BJ (cell line): ENCODE data around the gene LEMD1. TPM values are rescaled to one million over a fixed set of nuclear protein-coding genes. Genes with fewer than 3 reads are reported as not detected.

Experiments used
- CTCF ChIA-PET: fragments of 350-600 bp; formaldehyde crosslinking; extraction: SDS; loops from one replicate; lab custom pipeline; 2021; ENCODE audit warnings: antibody characterized with exemption, inconsistent platforms; lab: Yijun Ruan, JAX
- POLR2A ChIA-PET: fragments of 300-600 bp; sonication (Branson Sonifier 250); formaldehyde crosslinking; extraction: SDS; loops from one replicate; lab custom pipeline; 2021; ENCODE audit warnings: antibody characterized with exemption; lab: Charles Lee
- DNase-seq: peaks from one replicate; pipeline ENCODE4 v3.0.0-alpha.2; 2011; ENCODE audit warnings: low read depth
- H3K27me3 ChIP-seq: 2 replicates; pipeline ENCODE4 v1.6.0; 2011; ENCODE audit warnings: low read length; ENCODE audit not compliant: control insufficient read depth, insufficient read depth
- H3K36me3 ChIP-seq: 2 replicates; pipeline ENCODE4 v1.5.1; 2011; ENCODE audit warnings: low read length; ENCODE audit not compliant: control insufficient read depth, insufficient read depth
- H3K4me3 ChIP-seq: 2 replicates; pipeline ENCODE4 v1.5.1; 2011; ENCODE audit warnings: low read depth, mild to moderate bottlenecking, control low read depth, low read length
- polyA plus RNA-seq: library from polyadenylated mRNA; depleted of rRNA; stranded (reverse); fragments of >200 nt; gene quantifications from 2 replicates; pipeline ENCODE4 v1.2.3, GENCODE V29; 2011
- TF ChIP-seq, protein P1 (sequence below): IDR thresholded peaks from 2 replicates; pipeline ENCODE4 v1.5.1; 2011; ENCODE audit warnings: low read depth, mild to moderate bottlenecking, control low read depth, inconsistent platforms, low read length, moderate library complexity; ENCODE audit not compliant: insufficient read depth

The LEMD1 gene
- polyA plus RNA-seq, 1 experiment: not detected

- ChIA-PET POLR2A (no interaction called here), CTCF (interaction anchor here (0.6 to 4.4 kb wide), 6 partner anchors 16 to 155 kb away, joined by 3 to 19 read pairs (median 4); no protein-coding TSS in a partner anchor)
- Histone ChIP-seq H3K4me3 (no peak overlapping the region), H3K27me3 (peaks cover 3% of the 10 kb centered on the region; the same call in 1 of the 2 replicates), H3K36me3 (no peaks in the 10 kb centered on the region)
- peak; percentile 7 for DNase-seq
- TF ChIP-seq, protein P1, sequence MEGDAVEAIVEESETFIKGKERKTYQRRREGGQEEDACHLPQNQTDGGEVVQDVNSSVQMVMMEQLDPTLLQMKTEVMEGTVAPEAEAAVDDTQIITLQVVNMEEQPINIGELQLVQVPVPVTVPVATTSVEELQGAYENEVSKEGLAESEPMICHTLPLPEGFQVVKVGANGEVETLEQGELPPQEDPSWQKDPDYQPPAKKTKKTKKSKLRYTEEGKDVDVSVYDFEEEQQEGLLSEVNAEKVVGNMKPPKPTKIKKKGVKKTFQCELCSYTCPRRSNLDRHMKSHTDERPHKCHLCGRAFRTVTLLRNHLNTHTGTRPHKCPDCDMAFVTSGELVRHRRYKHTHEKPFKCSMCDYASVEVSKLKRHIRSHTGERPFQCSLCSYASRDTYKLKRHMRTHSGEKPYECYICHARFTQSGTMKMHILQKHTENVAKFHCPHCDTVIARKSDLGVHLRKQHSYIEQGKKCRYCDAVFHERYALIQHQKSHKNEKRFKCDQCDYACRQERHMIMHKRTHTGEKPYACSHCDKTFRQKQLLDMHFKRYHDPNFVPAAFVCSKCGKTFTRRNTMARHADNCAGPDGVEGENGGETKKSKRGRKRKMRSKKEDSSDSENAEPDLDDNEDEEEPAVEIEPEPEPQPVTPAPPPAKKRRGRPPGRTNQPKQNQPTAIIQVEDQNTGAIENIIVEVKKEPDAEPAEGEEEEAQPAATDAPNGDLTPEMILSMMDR: no peak
These were observed 47.4 kb downstream of the LEMD1 start for GRCh38 chr1:205374210-205375078.

DNA sequence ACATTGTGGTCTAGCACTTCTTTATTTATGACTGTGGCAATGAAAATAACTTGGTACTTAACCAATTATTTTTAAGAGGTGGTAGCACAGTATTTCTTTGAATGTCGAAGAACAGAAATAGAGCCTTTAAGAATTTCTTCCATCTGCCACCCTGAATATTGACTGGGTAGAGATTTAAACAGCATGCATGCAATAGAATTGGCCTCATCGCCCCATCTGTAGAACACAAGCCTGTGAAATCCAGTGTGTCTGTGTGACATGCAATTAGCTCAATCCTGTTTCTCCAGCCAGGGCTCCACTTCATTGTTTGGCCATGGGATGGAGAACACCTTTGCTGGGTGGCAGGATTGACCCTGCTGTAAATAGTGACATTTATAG is 48.1 kb downstream of the LEMD1 start:
- ChIA-PET CTCF (interaction anchor here (0.6 to 4.4 kb wide), 4 partner anchors 20 to 114 kb away, joined by 3 to 19 read pairs (median 6); no protein-coding TSS in a partner anchor), POLR2A (no interaction called here)
- Histone ChIP-seq H3K27me3 (0 out of 2 replicates have a peak, but pooled peaks cover 1% of the 10 kb centered on the region), H3K36me3 (no peaks in the 10 kb centered on the region), H3K4me3 (no peak overlapping the region)
- DNase-seq: no peak
- TF ChIP-seq, protein P1: no peak

DNA sequence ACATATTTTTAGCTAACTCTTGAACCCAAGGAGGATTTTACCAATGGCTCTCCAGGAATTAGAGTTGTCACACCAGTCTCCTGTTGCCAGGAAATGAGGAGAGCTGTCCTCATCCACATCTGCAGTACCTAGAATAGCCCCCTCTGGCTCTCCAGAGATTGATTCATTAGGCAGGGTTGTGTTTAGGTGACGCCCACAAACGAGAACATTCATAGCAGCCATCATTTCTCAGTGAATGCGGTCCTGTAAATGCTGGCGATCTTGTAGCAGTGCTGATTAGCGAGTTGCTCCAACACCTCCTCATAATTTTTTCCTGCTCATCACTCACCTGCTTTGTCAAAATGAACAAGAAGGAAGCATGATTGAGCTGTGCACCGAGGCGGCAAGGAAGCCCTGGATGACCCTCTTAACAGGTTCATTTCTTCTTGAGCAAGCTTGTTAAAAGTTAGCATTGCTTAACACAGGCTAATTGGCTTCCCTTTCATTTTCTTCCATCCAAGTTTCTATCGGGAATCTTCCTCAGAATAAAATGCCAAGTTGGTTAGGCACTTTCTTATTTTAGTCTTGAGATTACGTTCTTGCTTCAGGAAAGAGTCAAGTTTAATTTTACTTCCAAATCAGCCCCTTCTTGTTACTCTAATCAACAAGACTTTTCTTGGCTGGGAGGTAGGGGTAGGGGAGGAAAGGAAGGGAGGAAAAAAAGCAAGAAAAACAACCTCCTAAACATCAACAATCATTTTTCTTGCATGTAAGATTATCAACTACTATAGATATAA is 48.6 kb downstream of the LEMD1 start:
- 0 out of 2 replicates have a peak, but pooled peaks cover 1% of the 10 kb centered on the region for H3K27me3 ChIP-seq
- ChIA-PET POLR2A (interaction anchor here (0.5 to 0.6 kb wide), 2 partner anchors 37 to 135 kb away, joined by 9 to 11 read pairs; no protein-coding TSS in a partner anchor), CTCF (interaction anchor here (1.6 to 1.9 kb wide), 3 partner anchors 19 to 115 kb away, joined by 4 to 10 read pairs (median 8); no protein-coding TSS in a partner anchor)
- H3K36me3 ChIP-seq: no peaks in the 10 kb centered on the region
- TF ChIP-seq, protein P1: no peak
- no peak overlapping the region for H3K4me3 ChIP-seq
- DNase-seq: no peak

DNA sequence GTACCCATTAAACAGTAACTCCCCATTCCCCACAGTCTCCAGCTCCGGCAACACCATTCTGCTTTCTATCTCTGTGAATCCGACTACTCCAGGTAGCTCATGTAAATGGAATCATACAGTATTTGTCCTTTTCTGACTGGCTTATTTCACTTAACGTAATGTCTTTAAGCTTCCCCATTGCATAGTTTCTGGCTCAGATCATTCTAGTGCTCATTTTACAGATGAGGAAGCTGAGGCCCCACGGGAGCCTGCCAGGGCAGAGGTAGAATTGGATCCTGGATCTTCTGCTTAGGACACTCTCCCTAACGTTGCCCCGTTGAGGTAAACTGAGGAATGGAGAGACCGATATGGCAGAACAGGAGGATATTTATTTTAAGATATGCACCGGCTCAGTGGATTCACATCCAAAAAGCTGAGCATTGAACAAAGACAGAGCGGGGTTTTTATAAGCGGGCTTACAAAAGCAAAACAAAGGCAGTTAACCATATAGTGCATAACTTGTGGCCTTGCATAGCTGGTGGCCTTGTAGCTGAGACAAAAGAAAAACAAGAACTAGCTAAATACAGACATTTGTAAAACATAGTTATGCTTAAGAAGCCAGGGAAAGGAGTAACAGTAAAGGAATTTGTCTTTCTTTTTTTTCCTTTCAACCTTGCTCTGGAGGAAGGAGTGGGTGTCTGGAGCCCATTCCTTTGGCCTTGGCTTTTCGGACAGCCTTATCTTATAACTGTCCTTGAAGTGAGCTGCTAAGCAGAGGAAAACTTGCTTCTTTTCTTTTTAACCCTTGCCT is 49.8 kb downstream of the LEMD1 start:
- CTCF ChIA-PET: interaction anchor here (1.0 to 2.1 kb wide), 8 partner anchors 12 to 153 kb away, joined by 3 to 10 read pairs (median 4); no protein-coding TSS in a partner anchor

More for the DNA sequence above, 49.8 kb downstream of the LEMD1 start:
- H3K4me3 ChIP-seq: no peak overlapping the region
- TF ChIP-seq, protein P1: no peak
- no peaks in the 10 kb centered on the region; the same call in 1 of the 2 replicates for H3K27me3 ChIP-seq
- DNase-seq: peak; percentile 19
- no peaks in the 10 kb centered on the region for H3K36me3 ChIP-seq
- POLR2A ChIA-PET: no interaction called here
